Activated T-cell treated with anti-CD3 and anti-CD28 coated beads, Interleukin-2, amount 50 U/mL, for 48 hours (primary cell): ENCODE results near the gene DYNC1I1.

Source experiments
- DNase-seq, 2 experiments: peaks; one replicate each; pipeline ENCODE4 v3.0.0-alpha.2; 2020

Gene DYNC1I1

GRCh38 chr7:96033009-96033598 lies 260.8 kb downstream of the DYNC1I1 start:
- no peak for DNase-seq

GRCh38 chr7:96034940-96035727 lies 262.8 kb downstream of the DYNC1I1 start:
- no peak for DNase-seq

- no peak for DNase-seq
Measured at GRCh38 chr7:96040250-96040772, 268.0 kb downstream of the DYNC1I1 start.

- DNase-seq: no peak
Measured at GRCh38 chr7:96041171-96041570, 268.8 kb downstream of the DYNC1I1 start.

GRCh38 chr7:96045181-96045580 lies 272.8 kb downstream of the DYNC1I1 start:
- DNase-seq: no peak

GRCh38 chr7:96045919-96046318 lies 273.6 kb downstream of the DYNC1I1 start:
- no peak for DNase-seq

GRCh38 chr7:96052289-96052688 lies 279.9 kb downstream of the DYNC1I1 start:
- no peak for DNase-seq

- no peak for DNase-seq
Measured at GRCh38 chr7:96052860-96053470, 280.6 kb downstream of the DYNC1I1 start.

GRCh38 chr7:96055717-96056116 lies 283.4 kb downstream of the DYNC1I1 start:
- DNase-seq: no peak

GRCh38 chr7:96059075-96059474 lies 286.7 kb downstream of the DYNC1I1 start:
- no peak for DNase-seq

GRCh38 chr7:96061009-96061408 lies 288.7 kb downstream of the DYNC1I1 start:
- no peak for DNase-seq

GRCh38 chr7:96061844-96062243 lies 289.5 kb downstream of the DYNC1I1 start:
- DNase-seq: no peak

- DNase-seq: no peak
Measured at GRCh38 chr7:96067321-96067720, 295.0 kb downstream of the DYNC1I1 start.

GRCh38 chr7:96069401-96069800 lies 297.0 kb downstream of the DYNC1I1 start:
- no peak for DNase-seq

- DNase-seq: no peak
Measured at GRCh38 chr7:96074871-96075270, 302.5 kb downstream of the DYNC1I1 start.

GRCh38 chr7:96075510-96076349 lies 303.4 kb downstream of the DYNC1I1 start:
- DNase-seq: peak; percentile 58 to 62

GRCh38 chr7:96076350-96076707 lies 304.0 kb downstream of the DYNC1I1 start:
- DNase-seq: no peak

- no peak for DNase-seq
Measured at GRCh38 chr7:96080027-96080426, 307.7 kb downstream of the DYNC1I1 start.

- no peak for DNase-seq
Measured at GRCh38 chr7:96084881-96085553, 312.7 kb downstream of the DYNC1I1 start.

GRCh38 chr7:96085953-96086352 lies 313.6 kb downstream of the DYNC1I1 start:
- no peak for DNase-seq

GRCh38 chr7:96088579-96088978 lies 316.2 kb downstream of the DYNC1I1 start:
- no peak for DNase-seq

- DNase-seq: no peak
Measured at GRCh38 chr7:96089511-96089910, 317.2 kb downstream of the DYNC1I1 start.
